Measurements from ENCODE around the gene TRHDE. TPM values are rescaled to one million over a fixed set of nuclear protein-coding genes. Genes with fewer than 3 reads are reported as not detected.

TRHDE gene
- total RNA-seq, 2 experiments from 2014 or later: not detected

- no peaks in the 10 kb centered on the region for H3K27me3 Mint-ChIP-seq
- CTCF ChIA-PET: no interaction called here
- H3K27ac Mint-ChIP-seq: no peak overlapping the region
- ATAC-seq (no peak), DNase-seq (no peak)
- no peak overlapping the region for H3K4me3 Mint-ChIP-seq
- no peaks in the 10 kb centered on the region for H3K36me3 Mint-ChIP-seq
- H3K9me3 Mint-ChIP-seq (ENCODE audit: low read depth): peaks cover 6% of the 10 kb centered on the region
- H3K4me1 Mint-ChIP-seq: no peaks in the 10 kb centered on the region
Measured at GRCh38 chr12:72448805-72449204, 176.6 kb downstream of the TRHDE start.

- no peak for ATAC-seq
- DNase-seq: no peak
- Mint-ChIP-seq H3K27me3 (no peaks in the 10 kb centered on the region), H3K4me1 (no peaks in the 10 kb centered on the region), H3K27ac (no peak overlapping the region), H3K9me3 (ENCODE audit: low read depth) (peaks cover 6% of the 10 kb centered on the region), H3K4me3 (no peak overlapping the region), H3K36me3 (no peaks in the 10 kb centered on the region)
- CTCF ChIA-PET: no interaction called here
Measured at GRCh38 chr12:72453066-72453465, 180.9 kb downstream of the TRHDE start.

- CTCF ChIA-PET: no interaction called here
- no peak for ATAC-seq
- H3K4me1 Mint-ChIP-seq: no peaks in the 10 kb centered on the region
- no peaks in the 10 kb centered on the region for H3K27me3 Mint-ChIP-seq
- peaks cover 9% of the 10 kb centered on the region for H3K9me3 Mint-ChIP-seq (ENCODE audit: low read depth)
- no peak for DNase-seq
- no peak overlapping the region for H3K4me3 Mint-ChIP-seq
- H3K27ac Mint-ChIP-seq: no peak overlapping the region
- no peaks in the 10 kb centered on the region for H3K36me3 Mint-ChIP-seq
Measured at GRCh38 chr12:72453550-72453949, 181.4 kb downstream of the TRHDE start.

GRCh38 chr12:72464471-72464870 lies 192.3 kb downstream of the TRHDE start:
- no peak for DNase-seq
- Mint-ChIP-seq H3K27ac (no peak overlapping the region), H3K9me3 (ENCODE audit: low read depth) (peaks cover 6% of the 10 kb centered on the region), H3K36me3 (no peaks in the 10 kb centered on the region), H3K4me3 (no peak overlapping the region), H3K4me1 (no peaks in the 10 kb centered on the region), H3K27me3 (no peaks in the 10 kb centered on the region)
- CTCF ChIA-PET: no interaction called here
- ATAC-seq: no peak

- Mint-ChIP-seq H3K27ac (no peak overlapping the region), H3K9me3 (ENCODE audit: low read depth) (peaks cover 6% of the 10 kb centered on the region), H3K27me3 (no peaks in the 10 kb centered on the region), H3K4me1 (no peaks in the 10 kb centered on the region), H3K4me3 (no peak overlapping the region), H3K36me3 (no peaks in the 10 kb centered on the region)
- ATAC-seq: no peak
- DNase-seq: no peak
- CTCF ChIA-PET: no interaction called here
Measured at GRCh38 chr12:72465155-72465554, 193.0 kb downstream of the TRHDE start.

GRCh38 chr12:72465940-72466630 lies 193.9 kb downstream of the TRHDE start:
- CTCF ChIA-PET: no interaction called here
- ATAC-seq: no peak
- Mint-ChIP-seq H3K4me3 (no peak overlapping the region), H3K9me3 (ENCODE audit: low read depth) (peaks cover 6% of the 10 kb centered on the region), H3K4me1 (no peaks in the 10 kb centered on the region), H3K27ac (no peak overlapping the region), H3K36me3 (no peaks in the 10 kb centered on the region), H3K27me3 (no peaks in the 10 kb centered on the region)
- no peak for DNase-seq

- Mint-ChIP-seq H3K27ac (no peak overlapping the region), H3K4me1 (no peaks in the 10 kb centered on the region), H3K9me3 (ENCODE audit: low read depth) (peaks cover 6% of the 10 kb centered on the region), H3K4me3 (no peak overlapping the region), H3K36me3 (no peaks in the 10 kb centered on the region), H3K27me3 (no peaks in the 10 kb centered on the region)
- DNase-seq (no peak), ATAC-seq (no peak)
- CTCF ChIA-PET: no interaction called here
Measured at GRCh38 chr12:72467985-72468384, 195.8 kb downstream of the TRHDE start.

- H3K27ac Mint-ChIP-seq: no peak overlapping the region
- H3K36me3 Mint-ChIP-seq: no peaks in the 10 kb centered on the region
- peaks cover 6% of the 10 kb centered on the region for H3K9me3 Mint-ChIP-seq (ENCODE audit: low read depth)
- no peak overlapping the region for H3K4me3 Mint-ChIP-seq
- ATAC-seq (no peak), DNase-seq (no peak)
- H3K27me3 Mint-ChIP-seq: no peaks in the 10 kb centered on the region
- no peaks in the 10 kb centered on the region for H3K4me1 Mint-ChIP-seq
- CTCF ChIA-PET: no interaction called here
Measured at GRCh38 chr12:72468505-72468904, 196.3 kb downstream of the TRHDE start.

- DNase-seq: no peak
- CTCF ChIA-PET: no interaction called here
- no peaks in the 10 kb centered on the region for H3K27me3 Mint-ChIP-seq
- H3K27ac Mint-ChIP-seq: no peak overlapping the region
- peaks cover 6% of the 10 kb centered on the region for H3K9me3 Mint-ChIP-seq (ENCODE audit: low read depth)
- H3K4me3 Mint-ChIP-seq: no peak overlapping the region
- no peaks in the 10 kb centered on the region for H3K36me3 Mint-ChIP-seq
- no peaks in the 10 kb centered on the region for H3K4me1 Mint-ChIP-seq
- ATAC-seq: no peak
Measured at GRCh38 chr12:72471806-72472205, 199.6 kb downstream of the TRHDE start.

- Mint-ChIP-seq H3K27me3 (no peaks in the 10 kb centered on the region), H3K4me1 (no peaks in the 10 kb centered on the region), H3K36me3 (no peaks in the 10 kb centered on the region), H3K27ac (no peak overlapping the region), H3K9me3 (ENCODE audit: low read depth) (peaks cover 4% of the 10 kb centered on the region), H3K4me3 (no peak overlapping the region)
- ATAC-seq: no peak
- CTCF ChIA-PET: no interaction called here
- DNase-seq: no peak
Measured at GRCh38 chr12:72472350-72472749, 200.2 kb downstream of the TRHDE start.

- H3K9me3 Mint-ChIP-seq (ENCODE audit: low read depth): no peaks in the 10 kb centered on the region
- no peak for DNase-seq
- no peak overlapping the region for H3K27ac Mint-ChIP-seq
- CTCF ChIA-PET: no interaction called here
- no peak for ATAC-seq
- no peak overlapping the region for H3K4me3 Mint-ChIP-seq
- no peaks in the 10 kb centered on the region for H3K36me3 Mint-ChIP-seq
- H3K27me3 Mint-ChIP-seq: no peaks in the 10 kb centered on the region
- H3K4me1 Mint-ChIP-seq: no peaks in the 10 kb centered on the region
Measured at GRCh38 chr12:72476301-72476700, 204.1 kb downstream of the TRHDE start.

- CTCF ChIA-PET: no interaction called here
- H3K36me3 Mint-ChIP-seq: no peaks in the 10 kb centered on the region
- no peak for ATAC-seq
- no peaks in the 10 kb centered on the region for H3K27me3 Mint-ChIP-seq
- no peaks in the 10 kb centered on the region for H3K4me1 Mint-ChIP-seq
- no peak for DNase-seq
- H3K27ac Mint-ChIP-seq: no peak overlapping the region
- no peaks in the 10 kb centered on the region for H3K9me3 Mint-ChIP-seq (ENCODE audit: low read depth)
- H3K4me3 Mint-ChIP-seq: no peak overlapping the region
Measured at GRCh38 chr12:72485017-72485701, 213.0 kb downstream of the TRHDE start.

- Mint-ChIP-seq H3K4me1 (no peaks in the 10 kb centered on the region), H3K36me3 (no peaks in the 10 kb centered on the region), H3K27ac (no peak overlapping the region), H3K9me3 (ENCODE audit: low read depth) (peaks cover 5% of the 10 kb centered on the region), H3K4me3 (no peak overlapping the region), H3K27me3 (no peaks in the 10 kb centered on the region)
- DNase-seq (no peak), ATAC-seq (no peak)
- CTCF ChIA-PET: no interaction called here
Measured at GRCh38 chr12:72491426-72491825, 219.3 kb downstream of the TRHDE start.

- Mint-ChIP-seq H3K9me3 (ENCODE audit: low read depth) (peaks cover 5% of the 10 kb centered on the region), H3K4me3 (no peak overlapping the region), H3K36me3 (no peaks in the 10 kb centered on the region), H3K27ac (no peak overlapping the region), H3K27me3 (no peaks in the 10 kb centered on the region), H3K4me1 (no peaks in the 10 kb centered on the region)
- no peak for DNase-seq
- ATAC-seq: no peak
- CTCF ChIA-PET: no interaction called here
Measured at GRCh38 chr12:72493407-72493806, 221.2 kb downstream of the TRHDE start.

Measured in activated CD8-positive, alpha-beta memory T cell treated with anti-CD3 and anti-CD28 coated beads, Interleukin-2, amount 10 ng/mL, durations not matched to agents 7 days and 5 days (primary cell).